ENCODE results near the gene PLEKHM3.
A peak's percentile ranks its signal among the peaks of the same experiment; 100 is the strongest.

PLEKHM3 gene

GRCh38 chr2:207783514-207783913, 241.8 kb downstream of the PLEKHM3 start:
- DNase-seq, result no peak

GRCh38 chr2:207782238-207783030, 242.9 kb downstream of the PLEKHM3 start:
- peak; percentile 53 for DNase-seq

DNA sequence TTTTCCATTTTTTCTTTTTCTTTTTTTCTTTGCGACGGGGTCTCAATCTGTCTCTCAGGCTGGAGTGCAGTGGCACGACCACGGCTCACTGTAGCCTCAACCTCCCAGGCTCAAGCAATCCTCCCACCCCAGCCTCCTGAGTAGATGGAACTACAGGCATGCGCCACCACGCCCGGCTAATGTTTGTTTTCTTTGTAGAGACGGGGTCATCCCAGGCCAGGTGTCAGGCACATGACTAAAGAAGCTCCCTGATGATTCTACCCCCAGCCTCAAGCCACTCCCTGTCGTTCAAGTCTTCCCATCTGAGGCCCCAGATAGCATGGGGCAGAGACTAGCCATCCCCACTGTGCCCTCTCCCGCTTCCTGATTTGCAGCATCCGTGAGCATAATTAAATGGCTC, 245.8 kb downstream of the PLEKHM3 start:
- DNase-seq, result no peak

DNA sequence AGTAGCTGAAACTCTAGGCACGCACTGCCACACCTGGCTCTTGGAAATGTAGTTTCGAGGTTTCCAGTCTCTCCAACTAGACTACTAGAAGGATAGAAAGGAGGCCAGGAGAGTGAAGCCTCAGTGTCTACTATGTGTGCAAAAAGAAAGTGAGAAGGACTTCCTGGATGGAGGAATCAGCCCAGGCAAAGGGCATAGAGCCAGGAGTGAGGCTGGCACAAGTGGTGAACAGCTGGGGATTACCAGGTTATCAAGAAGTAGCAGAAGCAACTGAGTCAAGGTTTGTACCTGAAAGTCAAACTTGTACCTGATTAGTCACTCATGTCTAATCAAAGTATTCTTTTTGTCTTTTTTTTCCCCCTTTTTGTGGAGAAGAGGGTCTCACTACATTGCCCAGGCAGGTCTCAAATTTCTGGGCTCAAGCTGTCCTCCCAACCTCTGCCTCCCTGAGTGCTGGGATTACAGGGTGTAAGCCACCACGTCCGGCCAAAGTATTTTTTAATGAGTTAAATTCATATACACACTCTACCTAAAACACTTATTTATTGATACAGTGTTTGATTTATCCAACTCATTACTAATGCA, 246.9 kb downstream of the PLEKHM3 start:
- DNase-seq, result no peak

DNA sequence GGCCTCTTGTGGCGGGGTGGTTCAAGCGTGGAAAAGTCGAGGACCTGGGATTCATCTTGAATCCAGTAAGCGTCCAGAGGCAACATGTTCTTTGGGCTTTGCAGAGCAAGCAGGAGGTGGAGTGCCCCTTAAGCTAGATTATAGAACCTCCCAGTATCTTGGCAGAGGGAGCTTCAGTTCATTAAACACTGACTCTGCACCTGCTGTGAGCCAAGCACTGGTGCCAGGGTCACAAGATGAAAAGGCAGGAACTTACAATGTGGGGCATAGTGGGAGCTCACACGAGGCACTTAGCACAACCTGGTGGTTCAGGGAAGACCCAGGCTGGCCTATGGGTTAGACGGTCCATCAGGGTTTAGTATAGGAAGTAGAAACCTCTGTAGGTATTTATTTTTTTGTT, 248.2 kb downstream of the PLEKHM3 start:
- no peak for DNase-seq

DNA sequence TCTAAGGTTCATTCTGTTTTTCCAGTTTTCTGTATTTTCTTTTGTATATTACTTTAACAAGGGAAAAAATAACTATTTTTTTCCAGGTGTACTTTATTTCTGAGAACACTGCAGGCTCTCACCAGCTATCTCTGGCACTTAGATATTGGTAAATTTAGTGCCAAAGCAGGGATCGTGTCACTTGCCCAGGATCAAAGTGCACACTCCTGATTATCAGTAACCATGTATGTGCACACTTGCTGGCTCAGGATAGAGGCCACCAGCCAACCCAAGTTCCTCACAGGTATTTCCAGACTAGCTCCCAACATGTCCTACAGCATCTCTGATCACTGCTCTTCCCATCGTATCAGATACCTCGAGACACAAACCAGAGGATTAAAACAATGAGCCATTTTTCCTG, 249.9 kb downstream of the PLEKHM3 start:
- no peak for DNase-seq

DNA sequence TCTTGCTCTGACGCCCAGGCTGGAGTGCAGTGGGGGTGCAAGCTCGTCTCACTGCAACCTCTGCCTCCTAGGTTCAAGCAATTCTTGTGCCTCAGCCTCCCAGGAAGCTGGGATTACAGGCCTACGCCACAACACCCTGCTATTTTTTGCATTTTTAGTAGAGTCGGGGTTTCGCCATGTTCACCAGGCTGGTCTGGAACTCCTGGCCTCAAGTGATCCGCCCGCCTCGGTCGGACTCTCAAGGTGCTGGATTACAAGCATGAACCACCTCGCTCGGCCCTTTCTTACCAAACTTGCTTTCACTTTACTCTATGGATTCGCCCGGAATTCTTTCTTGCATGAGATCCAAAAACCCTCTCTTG, 252.5 kb downstream of the PLEKHM3 start:
- DNase-seq, result no peak

DNA sequence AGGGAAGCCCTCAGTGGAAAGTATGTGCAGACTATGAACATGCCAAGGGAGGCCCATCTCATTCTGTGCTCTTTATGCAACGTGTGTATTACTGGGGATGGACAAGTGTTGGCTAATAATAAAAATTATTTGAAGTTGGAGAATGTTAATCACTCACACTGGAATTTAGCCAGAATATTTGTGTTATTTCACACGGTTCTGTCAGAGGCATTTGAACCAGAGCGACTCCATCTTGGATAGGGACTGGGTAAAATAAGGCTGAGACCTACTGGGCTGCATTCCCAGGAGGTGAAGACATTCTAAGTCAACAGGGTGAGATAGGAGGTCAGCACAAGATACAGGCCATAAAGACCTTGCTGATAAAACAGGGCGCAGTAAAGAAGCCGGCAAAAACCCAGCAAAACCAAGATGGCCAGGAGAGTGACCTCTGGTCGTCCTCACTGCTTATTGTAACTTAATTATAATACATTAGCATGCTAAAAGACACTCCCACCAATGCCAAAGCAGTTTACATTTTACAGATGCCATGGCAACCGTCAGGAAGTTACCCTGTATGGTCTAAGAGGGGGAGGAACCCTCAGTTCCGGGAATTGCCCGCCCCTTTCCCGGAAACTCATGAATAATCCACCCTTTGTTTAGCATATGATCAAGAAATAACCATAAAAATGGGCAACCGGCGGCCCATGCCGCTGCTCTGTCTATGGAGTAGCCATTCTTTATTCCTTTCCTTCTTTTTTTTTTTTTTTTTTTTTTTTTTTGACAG, 253.1 kb downstream of the PLEKHM3 start:
- DNase-seq, result no peak

GRCh38 chr2:207771421-207771820, 253.9 kb downstream of the PLEKHM3 start:
- no peak for DNase-seq

Data from NCI-H1105 (cell line).